Liver (tissue), 9 donors: ENCODE results near the gene GPALPP1. TPM values are rescaled to one million over a fixed set of nuclear protein-coding genes. Genes with fewer than 3 reads are reported as not detected.

ENCODE experiments used
- DNase-seq: peaks from one replicate; pipeline ENCODE4 v3.0.0-alpha.2; 2017; ENCODE audit warnings: low spot score
- H3K27ac ChIP-seq, 2 donors: one replicate each; pipeline ENCODE4 v1.7.0; 2013; ENCODE audit warnings: inconsistent platforms in 2 of 2, low read length in 2 of 2, control low read depth in 1 of 2, low read depth in 1 of 2, mild to moderate bottlenecking in 1 of 2
- H3K27me3 ChIP-seq, 4 donors: one replicate each; pipeline versions ENCODE4 v1.6.1 to v1.7.0; 2013; ENCODE audit warnings: low read length in 3 of 4, inconsistent platforms in 1 of 4, mild to moderate bottlenecking in 1 of 4, moderate library complexity in 1 of 4; ENCODE audit not compliant: control insufficient read depth in 4 of 4, insufficient read depth in 4 of 4
- H3K36me3 ChIP-seq, 4 donors: one replicate each; pipeline versions ENCODE4 v1.6.1 to v1.7.0; 2013; ENCODE audit warnings: low read length in 3 of 4, mild to moderate bottlenecking in 3 of 4, low read depth in 1 of 4, moderate library complexity in 1 of 4; ENCODE audit not compliant: control insufficient read depth in 4 of 4, insufficient read depth in 3 of 4
- H3K4me1 ChIP-seq, 4 donors: one replicate each; pipeline versions ENCODE4 v1.6.1 to v1.7.0; 2013; ENCODE audit warnings: low read length in 3 of 4, mild to moderate bottlenecking in 3 of 4, moderate library complexity in 1 of 4; ENCODE audit not compliant: control insufficient read depth in 4 of 4, insufficient read depth in 4 of 4
- H3K4me3 ChIP-seq, 3 donors: one replicate each; pipeline versions ENCODE4 v1.6.1 to v1.7.0; 2013; ENCODE audit warnings: low read length in 3 of 3, control low read depth in 1 of 3, low read depth in 1 of 3, mild to moderate bottlenecking in 1 of 3
- H3K9ac ChIP-seq, 2 donors: one replicate each; pipeline ENCODE4 v1.7.0; 2013; ENCODE audit warnings: low read length in 2 of 2, mild to moderate bottlenecking in 2 of 2, moderate library complexity in 2 of 2, control low read depth in 1 of 2, low read depth in 1 of 2
- H3K9me3 ChIP-seq, 4 donors: one replicate each; pipeline versions ENCODE4 v1.6.1 to v1.7.0; 2013; ENCODE audit warnings: low read length in 3 of 4; ENCODE audit not compliant: control insufficient read depth in 4 of 4
- ATF3 ChIP-seq: IDR thresholded peaks from 2 replicates; pipeline ENCODE4 v1.6.1; 2016; ENCODE audit warnings: antibody characterized with exemption
- CTCF ChIP-seq: fragments of 150-350 bp; IDR thresholded peaks from 2 replicates; pipeline ENCODE4 v1.5.1; 2017; ENCODE audit warnings: improper control_type of control experiment, low read depth, low read length; ENCODE audit not compliant: missing input control
- EGR1 ChIP-seq, 2 donors: IDR thresholded peaks; 2 replicates each; pipeline ENCODE4 v1.6.1; 2016 to 2018; ENCODE audit warnings: antibody characterized with exemption in 2 of 2, low read depth in 2 of 2
- FOXA1 ChIP-seq: IDR thresholded peaks from 2 replicates; pipeline ENCODE4 v1.6.1; 2016; ENCODE audit warnings: antibody characterized with exemption
- FOXA2 ChIP-seq: IDR thresholded peaks from 2 replicates; pipeline ENCODE4 v1.6.1; 2016; ENCODE audit warnings: antibody characterized with exemption
- GABPA ChIP-seq, 2 donors: IDR thresholded peaks in 1 of 2; conservative IDR thresholded peaks in 1 of 2; 2 replicates each; pipeline ENCODE4 v1.6.1; 2016; ENCODE audit warnings: antibody characterized with exemption in 2 of 2, mild to moderate bottlenecking in 1 of 2, moderate library complexity in 1 of 2
- HNF4A ChIP-seq, 2 donors: conservative IDR thresholded peaks; 2 replicates each; pipeline ENCODE4 v1.6.1; 2016; ENCODE audit warnings: antibody characterized with exemption in 2 of 2, mild to moderate bottlenecking in 2 of 2
- HNF4G ChIP-seq: IDR thresholded peaks from 2 replicates; pipeline ENCODE4 v1.6.1; 2016; ENCODE audit warnings: antibody characterized with exemption
- JUND ChIP-seq, 2 donors: IDR thresholded peaks; 2 replicates each; pipeline ENCODE4 v1.6.1; 2016; ENCODE audit warnings: antibody characterized with exemption in 2 of 2
- MAX ChIP-seq: IDR thresholded peaks from 2 replicates; pipeline ENCODE4 v1.6.1; 2016; ENCODE audit warnings: antibody characterized with exemption
- NR2F2 ChIP-seq: IDR thresholded peaks from 2 replicates; pipeline ENCODE4 v1.6.1; 2016; ENCODE audit warnings: antibody characterized with exemption
- RAD21 ChIP-seq, 2 donors: IDR thresholded peaks; 2 replicates each; pipeline ENCODE4 v1.6.1; 2016; ENCODE audit warnings: antibody characterized with exemption in 2 of 2, mild to moderate bottlenecking in 2 of 2
- REST ChIP-seq: IDR thresholded peaks from 2 replicates; pipeline ENCODE4 v1.6.1; 2016; ENCODE audit warnings: antibody characterized with exemption, mild to moderate bottlenecking
- SP1 ChIP-seq: IDR thresholded peaks from 2 replicates; pipeline ENCODE4 v1.6.1; 2018; ENCODE audit warnings: antibody characterized with exemption, mild to moderate bottlenecking
- TAF1 ChIP-seq: conservative IDR thresholded peaks from 2 replicates; pipeline ENCODE4 v1.6.1; 2016; ENCODE audit warnings: antibody characterized with exemption, mild to moderate bottlenecking
- YY1 ChIP-seq: IDR thresholded peaks from 2 replicates; pipeline ENCODE4 v1.6.1; 2016; ENCODE audit warnings: antibody characterized with exemption, mild to moderate bottlenecking
- WGBS: extraction: QIAGEN DNeasy Blood & Tissue Kit; methylation state at CpG from one replicate; pipeline ENCODE4 v1.1.7; 2013; 5-methylcytosine and 5-hydroxymethylcytosine counted together
- polyA plus RNA-seq, 2 donors: library from polyadenylated mRNA; stranded (reverse) in 1 of 2; unstranded in 1 of 2; fragments of 200-250 nt in 1 of 2; fragments of >200 nt in 1 of 2; fragmentation: Nextera tagmentation in 1 of 2; extraction: Ambion mirVana in 1 of 2; gene quantifications; one replicate each; pipeline versions ENCODE4 v1.2.1 to v1.2.3, GENCODE V29; 2013 to 2015
- total RNA-seq, 2 donors: library from RNA; depleted of rRNA; stranded (reverse); fragments of >200 nt; gene quantifications; one replicate each; pipeline ENCODE4 v1.2.3, GENCODE V29; 2014
- donor health status: healthy.
- donor health status: healthy.
- donor health status: healthy.
- donor health status: healthy.
- donor health status: healthy.

Gene GPALPP1
- total and polyA plus RNA-seq, 4 donors: 4.7 to 15.7 (median 10.0) TPM

- Histone ChIP-seq H3K9ac (no peak overlapping the region), H3K27ac (no peak overlapping the region), H3K4me3 (no peak overlapping the region), H3K27me3 (no peaks in the 10 kb centered on the region), H3K36me3 (peaks cover 5 to 41% (median 21%) of the 10 kb centered on the region in 4 donors), H3K4me1 (no peaks in the 10 kb centered on the region), H3K9me3 (no peaks in the 10 kb centered on the region)
- DNase-seq: no peak
- no peak for TF ChIP-seq TAF1
- no peak for TF ChIP-seq NR2F2
- TF ChIP-seq EGR1 (IDR thresholded peaks at IDR 0.05; ENCODE audit: low read depth in 2 of 2): no peak
- TF ChIP-seq FOXA1: no peak
- no peak for TF ChIP-seq JUND (IDR thresholded peaks at IDR 0.05)
- no peak for TF ChIP-seq GABPA (IDR thresholded peaks at IDR 0.05 in 1 of 2, conservative IDR thresholded peaks at IDR 0.05 in 1 of 2)
- no peak for TF ChIP-seq SP1
- WGBS: 85% methylated on average over 3 of the region's 3 CpGs
These were observed 13.1 kb upstream of the GPALPP1 start for GRCh38 chr13:44976196-44976595.

GRCh38 chr13:44976949-44977583 is 12.3 kb upstream of the GPALPP1 start:
- Histone ChIP-seq H3K27ac (no peak overlapping the region), H3K4me3 (no peak overlapping the region), H3K27me3 (no peaks in the 10 kb centered on the region), H3K9me3 (no peaks in the 10 kb centered on the region), H3K9ac (no peak overlapping the region), H3K36me3 (peaks cover 5 to 41% (median 19%) of the 10 kb centered on the region in 4 donors), H3K4me1 (no peaks in the 10 kb centered on the region)
- no peak for TF ChIP-seq ATF3
- TF ChIP-seq MAX: no peak
- no peak for TF ChIP-seq GABPA (IDR thresholded peaks at IDR 0.05 in 1 of 2, conservative IDR thresholded peaks at IDR 0.05 in 1 of 2)
- TF ChIP-seq FOXA1: no peak
- TF ChIP-seq FOXA2: no peak
- no peak for TF ChIP-seq RAD21 (IDR thresholded peaks at IDR 0.05)
- TF ChIP-seq EGR1 (IDR thresholded peaks at IDR 0.05; ENCODE audit: low read depth in 2 of 2): no peak
- no peak for TF ChIP-seq REST
- no peak for TF ChIP-seq CTCF
- no peak for TF ChIP-seq HNF4G
- TF ChIP-seq YY1: no peak
- TF ChIP-seq HNF4A (conservative IDR thresholded peaks at IDR 0.05): no peak
- no peak for TF ChIP-seq SP1
- DNase-seq: no peak
- WGBS: 57% methylated on average over 1 of the region's 1 CpG
